ENCODE results near the gene ANKRD7. TPM values are rescaled to one million over a fixed set of nuclear protein-coding genes. Genes with fewer than 3 reads are reported as not detected.

ANKRD7 gene
- total RNA-seq, 1 donor: 0.86 TPM

DNA sequence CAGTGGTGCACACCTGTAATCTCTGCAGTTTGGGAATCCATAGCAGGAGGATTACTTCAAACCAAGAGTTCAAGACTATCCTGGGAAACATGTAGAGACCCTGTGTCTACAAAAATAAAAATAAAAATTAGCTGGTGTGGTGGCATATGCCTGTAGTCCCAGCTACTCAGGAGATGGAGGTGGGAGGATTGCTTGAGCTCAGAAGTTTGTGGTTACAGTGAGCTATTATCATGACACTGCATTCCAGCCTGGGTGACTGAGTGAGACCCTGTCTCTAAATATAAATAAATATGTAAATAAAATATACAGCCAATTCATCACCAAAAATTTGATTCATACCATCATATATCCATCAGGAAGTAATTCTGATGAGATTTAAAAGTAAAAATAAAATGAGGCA lies 60.9 kb downstream of the ANKRD7 start:
- TF ChIP-seq, protein P1, sequence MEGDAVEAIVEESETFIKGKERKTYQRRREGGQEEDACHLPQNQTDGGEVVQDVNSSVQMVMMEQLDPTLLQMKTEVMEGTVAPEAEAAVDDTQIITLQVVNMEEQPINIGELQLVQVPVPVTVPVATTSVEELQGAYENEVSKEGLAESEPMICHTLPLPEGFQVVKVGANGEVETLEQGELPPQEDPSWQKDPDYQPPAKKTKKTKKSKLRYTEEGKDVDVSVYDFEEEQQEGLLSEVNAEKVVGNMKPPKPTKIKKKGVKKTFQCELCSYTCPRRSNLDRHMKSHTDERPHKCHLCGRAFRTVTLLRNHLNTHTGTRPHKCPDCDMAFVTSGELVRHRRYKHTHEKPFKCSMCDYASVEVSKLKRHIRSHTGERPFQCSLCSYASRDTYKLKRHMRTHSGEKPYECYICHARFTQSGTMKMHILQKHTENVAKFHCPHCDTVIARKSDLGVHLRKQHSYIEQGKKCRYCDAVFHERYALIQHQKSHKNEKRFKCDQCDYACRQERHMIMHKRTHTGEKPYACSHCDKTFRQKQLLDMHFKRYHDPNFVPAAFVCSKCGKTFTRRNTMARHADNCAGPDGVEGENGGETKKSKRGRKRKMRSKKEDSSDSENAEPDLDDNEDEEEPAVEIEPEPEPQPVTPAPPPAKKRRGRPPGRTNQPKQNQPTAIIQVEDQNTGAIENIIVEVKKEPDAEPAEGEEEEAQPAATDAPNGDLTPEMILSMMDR (IDR thresholded peaks at IDR 0.05; ENCODE audit: insufficient read depth, low read depth, low read length): no peak
- no peak for DNase-seq (ENCODE audit: low read depth)
- no peak overlapping the region for H3K4me3 ChIP-seq (ENCODE audit: low read depth, low read length)

DNA sequence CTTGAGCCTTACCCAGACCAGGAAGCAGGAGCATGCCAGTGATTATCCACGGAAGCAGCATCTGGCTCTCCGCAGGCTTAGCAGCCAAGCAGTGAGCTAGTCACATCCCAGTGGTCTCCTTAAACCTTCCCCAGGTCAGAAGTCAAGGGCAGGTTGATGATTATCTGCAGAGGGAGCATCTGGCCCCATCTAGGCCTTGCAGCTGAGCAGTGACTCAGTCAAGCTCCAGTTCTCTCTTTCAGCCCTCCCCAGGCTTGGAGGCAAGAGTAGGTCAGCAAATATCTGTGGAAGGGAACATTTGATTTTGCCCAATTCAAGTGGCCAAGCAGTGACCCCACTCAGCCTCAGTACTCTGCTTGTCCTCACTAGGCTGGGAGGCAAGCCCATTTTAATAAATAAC lies 61.6 kb downstream of the ANKRD7 start:
- no peak overlapping the region for H3K4me3 ChIP-seq (ENCODE audit: low read depth, low read length)
- TF ChIP-seq, protein P1 (IDR thresholded peaks at IDR 0.05; ENCODE audit: insufficient read depth, low read depth, low read length): no peak
- DNase-seq (ENCODE audit: low read depth): no peak

DNA sequence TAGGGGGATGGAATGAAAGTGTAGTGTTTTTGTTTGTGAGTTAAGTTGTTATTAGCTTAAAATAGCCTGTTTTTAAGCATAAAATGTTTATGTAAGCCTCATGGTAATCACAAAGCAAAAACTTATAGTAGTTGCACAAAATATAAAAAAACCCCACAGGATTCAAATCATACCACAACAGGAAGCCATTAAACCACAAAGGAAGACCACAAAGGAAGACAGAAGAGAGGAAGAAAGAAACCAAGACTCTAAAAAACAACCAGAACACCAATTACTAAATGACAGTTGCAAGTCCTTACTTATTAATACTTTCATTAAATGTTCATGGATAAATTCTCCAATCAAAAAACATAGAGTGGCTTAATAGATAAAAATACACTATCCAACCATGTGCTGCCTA lies 63.6 kb downstream of the ANKRD7 start:
- DNase-seq (ENCODE audit: low read depth): no peak
- no peak overlapping the region for H3K4me3 ChIP-seq (ENCODE audit: low read depth, low read length)
- TF ChIP-seq, protein P1 (IDR thresholded peaks at IDR 0.05; ENCODE audit: insufficient read depth, low read depth, low read length): no peak

DNA sequence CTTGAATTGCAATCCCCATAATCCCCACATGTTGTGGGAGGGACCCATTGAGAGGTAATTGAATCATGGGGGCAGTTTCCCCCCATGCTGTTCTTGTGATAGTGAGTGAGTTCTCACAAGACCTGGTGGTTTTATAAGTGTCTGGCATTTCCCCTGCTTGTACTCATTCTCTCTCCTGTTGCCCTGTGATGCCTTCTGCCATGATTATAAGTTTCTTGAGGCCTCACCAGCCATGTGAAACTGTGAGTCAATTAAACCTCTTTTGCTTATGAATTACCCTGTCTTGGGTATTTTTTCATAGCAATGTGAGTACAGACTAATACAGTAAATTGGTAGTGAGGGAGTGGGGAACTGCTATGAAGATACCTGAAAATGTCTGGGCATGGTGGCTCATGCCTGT lies 65.0 kb downstream of the ANKRD7 start:
- no peak overlapping the region for H3K4me3 ChIP-seq (ENCODE audit: low read depth, low read length)
- TF ChIP-seq, protein P1 (IDR thresholded peaks at IDR 0.05; ENCODE audit: insufficient read depth, low read depth, low read length): no peak

More for the DNA sequence above, 65.0 kb downstream of the ANKRD7 start:
- no peak for DNase-seq (ENCODE audit: low read depth)

Other genes with a start within 250 kb of the ANKRD7 start
- 28.5 and 36.7 TPM in 2 replicates for gene LSM8, start 40.5 kb upstream of the ANKRD7 start, total RNA-seq

Data from fibroblast of villous mesenchyme (primary cell).